ENCODE data around the gene STK32C.

DNA sequence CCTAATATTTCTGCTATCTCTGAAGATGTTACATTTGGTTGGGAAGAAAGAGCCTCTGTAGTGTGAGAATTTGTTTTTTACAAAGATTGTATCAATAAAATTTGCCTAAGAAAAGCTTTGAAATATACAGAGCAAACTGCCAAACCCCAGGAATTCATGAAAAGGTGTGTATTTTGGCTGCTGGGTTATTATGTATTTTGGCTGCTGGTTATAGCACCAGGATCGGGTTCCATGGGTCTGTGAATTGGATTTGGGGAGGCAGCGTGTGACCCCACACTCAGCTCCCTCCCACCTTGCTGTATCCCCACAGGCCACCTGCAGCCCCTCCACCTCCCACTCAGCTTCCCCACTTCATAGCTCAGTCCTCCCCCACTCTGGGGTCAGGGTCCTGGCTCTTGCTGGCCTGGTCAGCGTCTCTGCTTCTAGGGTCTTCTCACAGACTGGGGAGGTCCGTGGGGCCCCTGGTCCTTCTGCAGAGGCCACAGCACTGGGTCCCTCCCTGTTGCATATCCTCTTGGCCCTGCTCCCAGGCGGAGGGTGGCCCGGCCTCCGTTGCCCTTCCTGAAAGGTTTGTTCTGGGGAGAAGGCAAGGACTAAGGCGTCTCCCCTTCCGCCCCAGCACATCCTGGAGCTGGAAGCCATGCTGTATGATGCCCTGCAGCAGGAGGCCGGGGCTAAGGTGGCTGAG lies 145.0 kb downstream of the STK32C start:
- TF ChIP-seq, protein P1, sequence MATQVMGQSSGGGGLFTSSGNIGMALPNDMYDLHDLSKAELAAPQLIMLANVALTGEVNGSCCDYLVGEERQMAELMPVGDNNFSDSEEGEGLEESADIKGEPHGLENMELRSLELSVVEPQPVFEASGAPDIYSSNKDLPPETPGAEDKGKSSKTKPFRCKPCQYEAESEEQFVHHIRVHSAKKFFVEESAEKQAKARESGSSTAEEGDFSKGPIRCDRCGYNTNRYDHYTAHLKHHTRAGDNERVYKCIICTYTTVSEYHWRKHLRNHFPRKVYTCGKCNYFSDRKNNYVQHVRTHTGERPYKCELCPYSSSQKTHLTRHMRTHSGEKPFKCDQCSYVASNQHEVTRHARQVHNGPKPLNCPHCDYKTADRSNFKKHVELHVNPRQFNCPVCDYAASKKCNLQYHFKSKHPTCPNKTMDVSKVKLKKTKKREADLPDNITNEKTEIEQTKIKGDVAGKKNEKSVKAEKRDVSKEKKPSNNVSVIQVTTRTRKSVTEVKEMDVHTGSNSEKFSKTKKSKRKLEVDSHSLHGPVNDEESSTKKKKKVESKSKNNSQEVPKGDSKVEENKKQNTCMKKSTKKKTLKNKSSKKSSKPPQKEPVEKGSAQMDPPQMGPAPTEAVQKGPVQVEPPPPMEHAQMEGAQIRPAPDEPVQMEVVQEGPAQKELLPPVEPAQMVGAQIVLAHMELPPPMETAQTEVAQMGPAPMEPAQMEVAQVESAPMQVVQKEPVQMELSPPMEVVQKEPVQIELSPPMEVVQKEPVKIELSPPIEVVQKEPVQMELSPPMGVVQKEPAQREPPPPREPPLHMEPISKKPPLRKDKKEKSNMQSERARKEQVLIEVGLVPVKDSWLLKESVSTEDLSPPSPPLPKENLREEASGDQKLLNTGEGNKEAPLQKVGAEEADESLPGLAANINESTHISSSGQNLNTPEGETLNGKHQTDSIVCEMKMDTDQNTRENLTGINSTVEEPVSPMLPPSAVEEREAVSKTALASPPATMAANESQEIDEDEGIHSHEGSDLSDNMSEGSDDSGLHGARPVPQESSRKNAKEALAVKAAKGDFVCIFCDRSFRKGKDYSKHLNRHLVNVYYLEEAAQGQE (IDR thresholded peaks at IDR 0.05; ENCODE audit: insufficient read depth in 1 of 2, low read depth in 2 of 2, low read length in 2 of 2), result no peak
- no peak for TF ChIP-seq POLR2AphosphoS5 (IDR thresholded peaks at IDR 0.05; ENCODE audit: low read depth, low read length)
- TF ChIP-seq TAF1 (IDR thresholded peaks at IDR 0.05; ENCODE audit: borderline replicate concordance, insufficient read depth, low read length), result no peak

Measured in PFSK-1 (cell line).